ENCODE measurements around the gene CSRP2. TPM values are rescaled to one million over a fixed set of nuclear protein-coding genes. Genes with fewer than 3 reads are reported as not detected.

The CSRP2 gene
- 81.6 to 86.3 TPM (median 81.8 TPM) in 3 replicates for total RNA-seq

DNA sequence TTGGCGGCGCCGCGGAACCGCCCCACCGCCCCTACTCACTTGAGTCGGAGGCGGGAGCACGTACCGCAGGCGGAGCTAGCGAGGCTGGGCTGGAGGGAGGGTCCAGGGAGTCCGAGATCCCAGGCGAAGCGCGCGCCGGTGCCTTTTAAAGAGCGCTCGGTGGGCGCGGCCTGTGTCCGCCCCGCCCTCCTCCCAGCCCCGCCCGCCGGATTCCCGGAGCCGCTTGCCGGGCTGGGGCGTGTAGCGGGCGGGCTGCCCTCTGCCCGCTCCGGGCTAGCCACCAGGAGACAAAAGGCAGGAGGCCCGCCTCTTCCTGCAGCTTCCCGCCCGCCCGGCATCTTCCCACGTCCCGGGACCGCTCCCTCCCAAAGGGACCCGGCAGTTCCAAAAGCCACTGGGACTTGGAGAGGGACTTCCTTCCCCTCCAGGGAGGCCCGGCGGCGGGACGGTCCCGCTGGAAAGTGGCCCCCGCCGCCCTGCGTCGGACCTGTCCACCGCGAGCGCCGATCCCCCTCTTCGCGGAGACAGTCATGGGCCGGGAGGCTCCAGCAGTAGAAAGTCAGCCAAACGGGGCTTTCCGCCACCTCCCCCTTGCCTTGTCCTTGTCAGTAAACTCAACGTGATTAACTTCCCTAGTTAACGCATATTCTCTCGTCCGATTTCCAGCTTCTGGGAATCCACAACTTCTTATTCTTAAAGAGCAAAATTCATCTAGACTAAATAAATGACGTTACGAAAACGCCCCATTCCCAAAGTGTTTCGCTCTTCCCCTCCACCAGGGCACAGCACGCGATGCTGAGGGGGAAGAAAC, at the start of gene CSRP2:
CSRP2 (minus strand) TSS at position 121 of the 811 bp plus-strand sequence. CDS start 12,759 bp downstream, outside the sequence.
- Mint-ChIP-seq H3K36me3 (no peaks in the 10 kb centered on the region), H3K27ac (peak within 1 kb of the TSS; percentile 92), H3K4me3 (peak within 1 kb of the TSS; percentile 91), H3K27me3 (ENCODE audit: low read depth) (no peaks in the 10 kb centered on the region), H3K9me3 (no peaks in the 10 kb centered on the region), H3K4me1 (peaks cover 56% of the 10 kb centered on the region)
- TF ChIP-seq, protein P1, sequence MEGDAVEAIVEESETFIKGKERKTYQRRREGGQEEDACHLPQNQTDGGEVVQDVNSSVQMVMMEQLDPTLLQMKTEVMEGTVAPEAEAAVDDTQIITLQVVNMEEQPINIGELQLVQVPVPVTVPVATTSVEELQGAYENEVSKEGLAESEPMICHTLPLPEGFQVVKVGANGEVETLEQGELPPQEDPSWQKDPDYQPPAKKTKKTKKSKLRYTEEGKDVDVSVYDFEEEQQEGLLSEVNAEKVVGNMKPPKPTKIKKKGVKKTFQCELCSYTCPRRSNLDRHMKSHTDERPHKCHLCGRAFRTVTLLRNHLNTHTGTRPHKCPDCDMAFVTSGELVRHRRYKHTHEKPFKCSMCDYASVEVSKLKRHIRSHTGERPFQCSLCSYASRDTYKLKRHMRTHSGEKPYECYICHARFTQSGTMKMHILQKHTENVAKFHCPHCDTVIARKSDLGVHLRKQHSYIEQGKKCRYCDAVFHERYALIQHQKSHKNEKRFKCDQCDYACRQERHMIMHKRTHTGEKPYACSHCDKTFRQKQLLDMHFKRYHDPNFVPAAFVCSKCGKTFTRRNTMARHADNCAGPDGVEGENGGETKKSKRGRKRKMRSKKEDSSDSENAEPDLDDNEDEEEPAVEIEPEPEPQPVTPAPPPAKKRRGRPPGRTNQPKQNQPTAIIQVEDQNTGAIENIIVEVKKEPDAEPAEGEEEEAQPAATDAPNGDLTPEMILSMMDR (IDR thresholded peaks at IDR 0.05; ENCODE audit: unreplicated experiment), result no peak
- DNase-seq (ENCODE audit: low spot score in 2 of 2, unreplicated experiment in 2 of 2), result peak; percentile 78 to 88

DNA sequence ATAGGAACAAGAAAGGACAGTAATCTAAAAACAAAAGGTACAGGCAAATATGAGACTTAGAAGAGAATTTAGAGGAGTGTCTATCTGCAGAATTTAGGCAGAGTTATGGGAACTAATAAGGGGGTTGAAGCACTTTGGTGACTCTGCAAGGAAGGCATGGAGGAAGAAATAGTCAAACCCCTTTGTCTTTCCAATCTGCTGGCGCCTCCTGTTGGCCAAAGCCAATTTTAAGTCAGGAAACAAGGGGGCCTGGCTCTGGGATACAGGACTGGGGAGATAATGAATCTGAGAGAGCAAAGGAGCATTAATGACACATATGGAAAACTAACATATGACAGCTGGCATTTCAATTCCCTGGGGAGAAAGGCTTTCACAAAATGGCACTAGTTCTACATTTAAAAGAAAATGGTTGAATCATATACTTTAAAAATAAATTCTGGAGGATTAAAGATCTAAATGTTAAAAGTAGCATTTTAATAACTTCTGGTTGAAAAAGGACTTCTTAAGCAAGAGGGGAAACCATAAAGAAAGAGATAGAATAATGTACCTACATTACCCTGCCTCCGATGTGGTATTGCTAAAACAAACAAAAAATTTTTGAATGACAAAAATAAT, 48.5 kb upstream of the CSRP2 start:
- TF ChIP-seq, protein P1 (IDR thresholded peaks at IDR 0.05; ENCODE audit: unreplicated experiment), result no peak
- DNase-seq (ENCODE audit: low spot score in 2 of 2, unreplicated experiment in 2 of 2), result no peak
- no peak overlapping the region for H3K4me3 Mint-ChIP-seq

DNA sequence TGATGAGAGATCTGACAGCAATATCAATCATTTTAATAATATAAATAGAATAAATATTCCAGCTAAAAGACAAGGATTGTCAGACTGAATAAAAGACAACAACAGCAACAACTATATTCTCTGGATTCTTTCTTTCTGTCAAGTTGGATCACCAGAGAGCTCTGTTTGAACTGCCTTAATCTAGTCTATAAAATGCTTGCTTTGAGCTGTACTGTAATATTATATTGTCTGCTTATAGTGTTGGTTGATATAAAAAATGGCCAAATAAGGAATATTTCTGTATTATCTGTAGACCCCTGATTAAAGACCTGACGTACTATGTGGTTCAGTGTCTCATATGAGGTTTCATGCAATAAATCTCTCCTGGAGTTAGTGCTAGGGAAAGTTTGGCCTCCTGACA, 46.3 kb upstream of the CSRP2 start:
- H3K36me3 Mint-ChIP-seq, result no peaks in the 10 kb centered on the region
- H3K4me3 Mint-ChIP-seq, result no peak overlapping the region
- H3K4me1 Mint-ChIP-seq, result peaks cover 13% of the 10 kb centered on the region
- no peaks in the 10 kb centered on the region for H3K27me3 Mint-ChIP-seq (ENCODE audit: low read depth)
- TF ChIP-seq, protein P1 (IDR thresholded peaks at IDR 0.05; ENCODE audit: unreplicated experiment), result no peak
- H3K9me3 Mint-ChIP-seq, result peaks cover 3% of the 10 kb centered on the region
- DNase-seq (ENCODE audit: low spot score in 2 of 2, unreplicated experiment in 2 of 2), result no peak
- no peak overlapping the region for H3K27ac Mint-ChIP-seq

More for the DNA sequence above, 48.5 kb upstream of the CSRP2 start:
- H3K27ac Mint-ChIP-seq, result no peak overlapping the region
- peaks cover 9% of the 10 kb centered on the region for H3K9me3 Mint-ChIP-seq
- H3K27me3 Mint-ChIP-seq (ENCODE audit: low read depth), result no peaks in the 10 kb centered on the region
- no peaks in the 10 kb centered on the region for H3K36me3 Mint-ChIP-seq
- peaks cover 13% of the 10 kb centered on the region for H3K4me1 Mint-ChIP-seq

DNA sequence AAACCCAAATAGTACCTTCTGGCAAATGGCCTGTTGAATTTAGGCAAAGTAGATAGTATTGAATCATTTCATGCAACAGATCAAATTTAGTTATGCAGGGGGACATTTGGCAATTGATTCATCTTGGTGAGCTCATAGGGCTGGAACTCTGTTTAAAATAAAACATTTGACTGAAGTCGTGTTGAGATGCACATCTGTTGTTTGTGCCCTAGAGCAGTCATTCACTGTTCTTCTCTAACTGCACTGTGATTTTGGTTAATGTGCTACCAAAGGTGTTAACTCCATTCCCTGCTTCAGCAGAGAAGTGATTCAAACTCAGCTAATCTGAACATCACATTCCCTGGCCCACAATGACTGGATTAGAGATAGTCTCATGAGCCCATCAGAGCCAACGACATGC, 44.0 kb upstream of the CSRP2 start:
- no peaks in the 10 kb centered on the region for H3K27me3 Mint-ChIP-seq (ENCODE audit: low read depth)
- no peak for DNase-seq (ENCODE audit: low spot score in 2 of 2, unreplicated experiment in 2 of 2)
- H3K36me3 Mint-ChIP-seq, result no peaks in the 10 kb centered on the region
- no peaks in the 10 kb centered on the region for H3K9me3 Mint-ChIP-seq
- H3K4me3 Mint-ChIP-seq, result no peak overlapping the region
- TF ChIP-seq, protein P1 (IDR thresholded peaks at IDR 0.05; ENCODE audit: unreplicated experiment), result no peak
- peaks cover 6% of the 10 kb centered on the region for H3K4me1 Mint-ChIP-seq
- H3K27ac Mint-ChIP-seq, result no peak overlapping the region

DNA sequence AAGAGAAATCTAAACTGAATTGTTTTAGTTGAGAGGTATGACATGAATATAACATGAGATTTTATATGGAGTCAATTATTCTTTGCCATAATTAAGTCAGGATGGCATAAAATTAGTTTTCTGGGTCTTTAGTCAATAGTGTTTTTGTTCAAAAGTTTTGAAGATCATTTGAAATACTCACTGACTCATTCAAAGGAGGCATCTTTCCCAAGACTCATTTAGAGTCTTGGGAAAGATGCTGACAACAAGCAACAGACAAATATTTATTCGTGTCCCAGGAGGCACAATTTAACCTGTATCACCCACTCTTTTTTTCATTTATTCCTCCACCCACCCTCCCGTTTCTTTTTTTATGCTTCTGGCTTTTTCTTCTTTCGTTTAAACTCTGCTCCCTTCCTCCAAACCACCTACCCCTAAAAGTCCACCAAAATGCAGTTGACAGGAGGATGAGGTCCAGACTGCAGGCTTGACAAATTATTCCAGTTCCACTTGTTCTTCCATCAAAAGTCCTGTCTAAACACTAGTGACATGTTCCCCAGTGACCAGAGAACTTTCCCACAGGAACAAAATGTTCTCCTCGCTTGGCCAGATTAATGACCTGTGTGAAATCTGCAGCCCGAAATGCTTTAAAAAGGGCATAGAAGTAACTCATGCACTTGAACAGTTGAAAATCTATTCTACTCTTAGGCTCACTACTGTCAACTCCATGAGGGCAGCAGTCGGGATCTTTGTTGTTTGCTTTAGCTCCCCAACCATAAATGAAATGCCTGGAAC, 43.3 kb upstream of the CSRP2 start:
- no peak overlapping the region for H3K4me3 Mint-ChIP-seq
- TF ChIP-seq, protein P1 (IDR thresholded peaks at IDR 0.05; ENCODE audit: unreplicated experiment), result no peak
- H3K9me3 Mint-ChIP-seq, result no peaks in the 10 kb centered on the region
- peaks cover 6% of the 10 kb centered on the region for H3K4me1 Mint-ChIP-seq
- H3K27me3 Mint-ChIP-seq (ENCODE audit: low read depth), result no peaks in the 10 kb centered on the region
- no peak for DNase-seq (ENCODE audit: low spot score in 2 of 2, unreplicated experiment in 2 of 2)
- H3K27ac Mint-ChIP-seq, result no peak overlapping the region
- H3K36me3 Mint-ChIP-seq, result no peaks in the 10 kb centered on the region
